Karpas-422 (cell line): Measurements from ENCODE around the gene DCBLD1. TPM values are rescaled to one million over a fixed set of nuclear protein-coding genes. Genes with fewer than 3 reads are reported as not detected.

Experiments
- DNase-seq: peaks from one replicate; pipeline ENCODE4 v3.0.0-alpha.2; 2015
- H2AFZ ChIP-seq: fragments of 200-600 bp; sonication (generic); 2 replicates; pipeline ENCODE4 v1.6.1; 2014; ENCODE audit warnings: antibody characterized with exemption, low read length, mixed read lengths
- H3K27ac ChIP-seq: fragments of 200-600 bp; sonication (generic); 2 replicates; pipeline ENCODE4 v1.5.1; 2014; ENCODE audit warnings: mild to moderate bottlenecking, low read length, moderate library complexity
- H3K27me3 ChIP-seq: fragments of 200-600 bp; sonication (generic); 2 replicates; pipeline ENCODE4 v1.6.1; 2014; ENCODE audit warnings: low read length, mixed read lengths
- H3K36me3 ChIP-seq: fragments of 200-600 bp; sonication (generic); 2 replicates; pipeline ENCODE4 v1.6.1; 2014; ENCODE audit warnings: low read length, mixed read lengths; ENCODE audit not compliant: insufficient read depth
- H3K4me1 ChIP-seq: fragments of 200-600 bp; sonication (generic); 2 replicates; pipeline ENCODE4 v1.6.1; 2014; ENCODE audit warnings: mild to moderate bottlenecking, low read length, mixed read lengths
- H3K4me2 ChIP-seq: fragments of 200-600 bp; sonication (generic); 2 replicates; pipeline ENCODE4 v1.6.1; 2014; ENCODE audit warnings: low read length, low read depth, mild to moderate bottlenecking; ENCODE audit not compliant: poor library complexity, severe bottlenecking
- H3K4me3 ChIP-seq: fragments of 200-600 bp; sonication (generic); 2 replicates; pipeline ENCODE4 v1.5.1; 2014; ENCODE audit warnings: mild to moderate bottlenecking, antibody characterized with exemption, low read length, mixed read lengths
- H3K79me2 ChIP-seq: fragments of 200-600 bp; sonication (generic); 2 replicates; pipeline ENCODE4 v1.6.1; 2014; ENCODE audit warnings: mild to moderate bottlenecking, low read length, mixed read lengths
- H3K9ac ChIP-seq: fragments of 200-600 bp; sonication (generic); 2 replicates; pipeline ENCODE4 v1.6.0; 2014; ENCODE audit warnings: low read length
- H3K9me2 ChIP-seq: fragments of 200-600 bp; sonication (generic), shearing (Covaris generic); replicated peaks from 2 replicates; pipeline ENCODE4 v1.6.0; 2014; ENCODE audit warnings: mild to moderate bottlenecking, low read length, moderate library complexity; ENCODE audit not compliant: insufficient read depth
- H3K9me3 ChIP-seq: fragments of 300-700, 200-600 bp; sonication (generic); 2 replicates; pipeline ENCODE4 v1.6.1; 2014; ENCODE audit warnings: low read length, mixed read lengths
- H4K20me1 ChIP-seq: fragments of 200-600 bp; sonication (generic); 2 replicates; pipeline ENCODE4 v1.6.1; 2014; ENCODE audit warnings: mild to moderate bottlenecking, antibody characterized with exemption, low read length, low read depth; ENCODE audit not compliant: insufficient read depth
- total RNA-seq: library from RNA; depleted of rRNA; stranded (reverse); fragments of >200 nt; shearing (Covaris generic); gene quantifications from 2 replicates; pipeline ENCODE4 v1.2.3, GENCODE V29; 2014; ENCODE audit warnings: low replicate concordance

Gene DCBLD1
- total RNA-seq, 1 experiment from 2014 or later, result not detected

DNA sequence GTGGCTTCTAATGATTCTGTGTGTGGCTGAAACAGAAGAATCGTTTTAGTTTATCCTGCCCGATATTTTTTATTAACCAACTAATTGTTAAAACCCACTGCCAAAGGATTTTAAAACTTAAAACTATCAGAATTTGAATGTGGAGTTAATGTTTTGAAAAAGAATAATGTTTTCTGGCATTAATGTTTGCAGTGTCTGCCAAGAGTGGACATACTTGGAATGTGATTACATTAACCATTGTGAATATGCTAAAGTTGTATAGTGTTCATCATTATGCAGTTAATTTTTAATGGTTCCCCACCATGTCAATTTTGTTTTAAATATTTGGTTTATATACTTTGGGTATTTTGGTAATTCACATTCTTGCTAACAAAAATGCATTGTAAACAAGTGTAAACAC is 24.4 kb downstream of the DCBLD1 start:
- H4K20me1 ChIP-seq, result no peaks in the 10 kb centered on the region
- H3K4me2 ChIP-seq, result no peak overlapping the region
- no peak overlapping the region for H3K4me3 ChIP-seq
- H3K36me3 ChIP-seq, result no peaks in the 10 kb centered on the region
- no peaks in the 10 kb centered on the region for H3K4me1 ChIP-seq
- no peak overlapping the region for H2AFZ ChIP-seq
- no peak overlapping the region for H3K9ac ChIP-seq
- DNase-seq, result no peak
- no peaks in the 10 kb centered on the region for H3K27me3 ChIP-seq
- H3K79me2 ChIP-seq, result no peaks in the 10 kb centered on the region
- no peaks in the 10 kb centered on the region for H3K9me3 ChIP-seq
- no peaks in the 10 kb centered on the region for H3K9me2 ChIP-seq
- H3K27ac ChIP-seq, result no peak overlapping the region

DNA sequence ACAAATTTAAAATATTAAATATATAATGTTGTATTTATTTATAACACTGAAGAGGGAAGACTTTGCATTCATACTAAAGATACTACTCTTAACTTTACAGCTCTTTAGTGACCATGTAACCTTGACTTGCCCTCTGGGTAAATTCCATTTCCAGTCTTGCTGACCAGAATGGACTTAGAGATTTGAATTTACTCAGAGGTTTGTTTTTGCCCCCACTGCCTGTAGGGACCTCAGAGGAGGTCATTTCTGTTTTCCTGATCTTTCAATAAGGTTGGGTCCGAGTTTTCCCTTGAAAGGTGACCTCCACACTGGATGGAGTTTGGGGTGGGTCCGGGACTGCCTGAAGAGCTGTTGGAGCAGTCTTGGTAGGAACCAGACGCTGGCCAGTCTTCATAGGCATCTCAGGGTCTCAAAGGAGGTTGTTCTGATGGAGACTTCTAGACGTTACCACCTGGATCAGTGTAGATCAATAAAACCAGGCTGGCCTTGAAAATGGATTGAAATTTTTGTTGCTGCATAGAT is 26.0 kb downstream of the DCBLD1 start:
- H3K27ac ChIP-seq, result no peak overlapping the region
- no peaks in the 10 kb centered on the region for H3K9me2 ChIP-seq
- H4K20me1 ChIP-seq, result no peaks in the 10 kb centered on the region
- H3K27me3 ChIP-seq, result no peaks in the 10 kb centered on the region
- no peak overlapping the region for H3K4me2 ChIP-seq
- no peak overlapping the region for H3K4me3 ChIP-seq
- H3K9me3 ChIP-seq, result no peaks in the 10 kb centered on the region
- DNase-seq, result no peak
- no peaks in the 10 kb centered on the region for H3K4me1 ChIP-seq
- H3K9ac ChIP-seq, result no peak overlapping the region
- H2AFZ ChIP-seq, result no peak overlapping the region
- H3K79me2 ChIP-seq, result no peaks in the 10 kb centered on the region
- H3K36me3 ChIP-seq, result no peaks in the 10 kb centered on the region

DNA sequence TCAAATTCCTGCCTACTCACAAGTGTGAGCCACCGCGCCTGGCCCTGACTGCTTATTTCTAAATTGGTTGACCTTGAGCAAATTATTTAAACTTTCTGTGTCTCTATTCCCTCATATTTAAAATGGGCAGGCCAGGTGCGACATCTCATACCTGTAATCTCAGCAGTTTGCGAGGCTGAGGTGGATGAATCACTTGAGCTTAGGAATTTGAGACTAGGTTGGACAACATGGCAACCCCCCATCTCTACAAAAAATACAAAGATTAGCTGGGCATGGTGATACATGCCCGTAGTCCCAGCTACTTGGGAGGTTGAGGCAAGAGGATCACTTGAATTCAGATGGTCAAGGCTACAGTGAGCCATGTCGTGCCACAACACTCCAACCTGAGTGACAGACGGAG is 26.5 kb downstream of the DCBLD1 start:
- H4K20me1 ChIP-seq, result no peaks in the 10 kb centered on the region
- H3K9me3 ChIP-seq, result no peaks in the 10 kb centered on the region
- no peaks in the 10 kb centered on the region for H3K27me3 ChIP-seq
- H3K9ac ChIP-seq, result no peak overlapping the region
- no peak for DNase-seq
- H3K4me2 ChIP-seq, result no peak overlapping the region
- H3K36me3 ChIP-seq, result no peaks in the 10 kb centered on the region
- no peaks in the 10 kb centered on the region for H3K9me2 ChIP-seq
- no peaks in the 10 kb centered on the region for H3K4me1 ChIP-seq
- no peak overlapping the region for H2AFZ ChIP-seq
- no peaks in the 10 kb centered on the region for H3K79me2 ChIP-seq
- no peak overlapping the region for H3K4me3 ChIP-seq
- H3K27ac ChIP-seq, result no peak overlapping the region

DNA sequence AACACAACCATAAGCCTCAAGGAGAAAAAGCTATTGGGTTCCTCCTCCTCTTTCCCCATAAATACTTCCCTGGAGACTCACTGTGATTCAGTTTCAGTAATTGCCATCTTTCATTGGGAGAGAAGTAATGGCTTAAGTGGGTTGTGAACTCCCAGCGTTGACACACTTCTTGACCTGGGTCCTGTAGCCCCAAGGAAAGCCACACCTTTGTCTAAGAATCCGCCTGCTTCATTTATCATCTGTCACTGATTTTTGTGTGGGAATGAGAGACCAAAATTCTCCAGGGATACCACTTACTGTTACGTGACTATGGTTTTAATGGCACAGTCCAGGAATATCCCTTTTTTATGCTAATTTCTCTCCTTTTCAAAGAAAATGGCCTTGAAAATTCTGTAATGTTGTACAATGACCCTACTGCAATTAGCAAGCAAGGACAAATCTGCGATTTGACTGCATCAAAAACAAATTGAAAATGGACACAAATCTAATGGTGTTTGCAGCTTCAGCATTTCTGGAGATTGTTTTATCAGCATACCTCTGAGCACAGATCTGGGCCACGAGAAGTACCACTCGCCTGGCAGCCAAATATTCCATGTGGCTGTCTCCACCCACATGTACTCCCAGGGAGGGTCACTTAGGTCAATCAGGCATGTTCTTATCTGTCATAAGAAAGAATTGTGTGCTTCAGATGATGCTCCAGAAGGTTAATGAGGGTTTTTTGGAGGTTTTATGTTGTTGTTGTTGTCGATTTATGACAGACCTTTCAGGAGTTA is 29.8 kb downstream of the DCBLD1 start:
- Histone ChIP-seq H3K4me2 (no peak overlapping the region), H3K79me2 (no peaks in the 10 kb centered on the region), H3K27me3 (no peaks in the 10 kb centered on the region), H3K4me3 (no peak overlapping the region), H3K9me2 (no peaks in the 10 kb centered on the region), H3K4me1 (no peaks in the 10 kb centered on the region), H3K27ac (no peak overlapping the region), H3K9me3 (no peaks in the 10 kb centered on the region), H3K36me3 (no peaks in the 10 kb centered on the region), H4K20me1 (no peaks in the 10 kb centered on the region), H3K9ac (no peak overlapping the region), H2AFZ (no peak overlapping the region)
- DNase-seq, result no peak

DNA sequence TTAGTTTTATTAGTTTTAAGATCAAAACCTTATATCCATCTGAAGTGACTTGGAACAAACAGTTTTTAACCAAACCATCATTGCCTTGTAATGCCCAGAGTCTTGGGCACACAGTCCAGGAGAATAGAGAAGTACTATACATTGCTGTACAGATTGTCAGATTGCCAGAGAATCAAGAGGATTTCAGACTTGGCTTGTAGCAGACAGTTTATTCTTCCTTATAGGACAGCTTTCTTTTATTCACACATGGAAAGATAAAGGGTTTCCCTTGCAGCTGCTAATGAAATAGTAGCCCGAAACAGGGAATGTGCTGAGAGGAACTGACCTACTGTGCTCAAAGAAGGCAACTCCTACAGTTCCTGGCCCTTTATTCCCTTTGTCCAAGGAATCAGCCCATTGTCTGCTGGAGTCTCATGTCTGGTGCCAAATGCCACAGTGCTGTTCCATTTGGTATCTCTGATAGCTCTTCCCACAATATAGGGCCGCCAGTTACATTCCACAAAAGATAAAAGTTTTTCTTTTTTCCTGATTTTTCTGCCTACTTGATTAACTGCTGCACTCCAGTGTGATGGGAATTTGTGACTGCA is 30.6 kb downstream of the DCBLD1 start:
- DNase-seq, result no peak
- Histone ChIP-seq H4K20me1 (no peaks in the 10 kb centered on the region), H3K4me2 (no peak overlapping the region), H3K79me2 (no peaks in the 10 kb centered on the region), H3K9ac (no peak overlapping the region), H3K9me3 (no peaks in the 10 kb centered on the region), H2AFZ (no peak overlapping the region), H3K27ac (no peak overlapping the region), H3K27me3 (no peaks in the 10 kb centered on the region), H3K4me3 (no peak overlapping the region), H3K36me3 (no peaks in the 10 kb centered on the region), H3K9me2 (no peaks in the 10 kb centered on the region), H3K4me1 (no peaks in the 10 kb centered on the region)

DNA sequence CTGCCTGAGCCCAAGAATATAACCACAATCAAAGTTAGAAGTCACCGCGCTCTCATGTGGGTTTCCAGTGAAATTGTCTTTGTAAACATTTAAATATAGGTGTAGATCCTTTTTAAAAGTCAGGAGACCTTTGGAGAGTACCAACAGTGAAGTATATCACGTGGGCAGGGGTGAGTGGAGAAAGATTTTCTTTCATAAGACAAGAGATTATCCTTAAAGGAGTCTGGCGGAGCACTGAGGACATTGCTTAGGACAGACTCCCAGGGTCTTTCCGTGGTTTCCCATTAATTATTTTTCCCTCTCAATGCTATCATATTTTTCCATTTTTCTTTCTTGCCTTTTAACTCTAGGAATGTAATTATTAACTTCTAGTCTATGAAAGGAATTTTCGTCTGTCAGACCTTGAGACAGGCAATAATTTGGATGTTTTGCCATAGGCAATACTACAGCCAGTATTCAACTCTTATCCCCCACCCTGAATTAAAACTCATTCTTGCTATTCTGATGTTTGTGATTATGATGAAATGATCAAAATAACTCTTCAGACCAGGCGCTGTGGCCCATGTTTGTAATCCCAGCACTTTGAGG is 31.4 kb downstream of the DCBLD1 start:
- no peak overlapping the region for H3K4me2 ChIP-seq
- no peak overlapping the region for H3K4me3 ChIP-seq
- no peaks in the 10 kb centered on the region for H3K4me1 ChIP-seq
- no peaks in the 10 kb centered on the region for H3K36me3 ChIP-seq
- H4K20me1 ChIP-seq, result no peaks in the 10 kb centered on the region
- no peaks in the 10 kb centered on the region for H3K9me2 ChIP-seq
- no peak overlapping the region for H3K9ac ChIP-seq
- no peak for DNase-seq
- no peaks in the 10 kb centered on the region for H3K27me3 ChIP-seq
- no peak overlapping the region for H3K27ac ChIP-seq
- H3K9me3 ChIP-seq, result no peaks in the 10 kb centered on the region
- no peak overlapping the region for H2AFZ ChIP-seq
- no peaks in the 10 kb centered on the region for H3K79me2 ChIP-seq

DNA sequence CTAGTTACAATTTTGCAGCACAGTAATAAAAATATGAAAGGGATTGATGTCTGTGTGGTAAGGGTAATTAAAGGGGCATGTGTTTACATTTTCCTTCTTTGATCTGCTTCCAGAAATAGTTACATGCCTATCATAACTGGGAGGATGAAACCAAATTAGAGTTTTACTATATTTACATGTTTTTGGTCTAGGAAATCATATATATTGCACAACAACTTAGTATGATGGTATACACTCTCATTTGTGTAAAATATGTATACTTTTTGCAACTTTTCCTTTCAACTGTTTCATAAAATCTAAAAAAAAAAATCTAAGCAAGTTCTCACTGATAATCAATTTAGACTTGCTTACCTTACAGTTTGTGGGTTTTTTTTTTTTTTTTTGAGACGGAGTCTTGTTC is 32.2 kb downstream of the DCBLD1 start:
- Histone ChIP-seq H3K4me1 (no peaks in the 10 kb centered on the region), H3K9me3 (no peaks in the 10 kb centered on the region), H3K4me2 (no peak overlapping the region), H3K79me2 (no peaks in the 10 kb centered on the region), H3K27me3 (no peaks in the 10 kb centered on the region), H3K4me3 (no peak overlapping the region), H2AFZ (no peak overlapping the region), H3K9ac (no peak overlapping the region), H3K9me2 (no peaks in the 10 kb centered on the region), H3K36me3 (no peaks in the 10 kb centered on the region), H3K27ac (no peak overlapping the region), H4K20me1 (no peaks in the 10 kb centered on the region)
- no peak for DNase-seq

DNA sequence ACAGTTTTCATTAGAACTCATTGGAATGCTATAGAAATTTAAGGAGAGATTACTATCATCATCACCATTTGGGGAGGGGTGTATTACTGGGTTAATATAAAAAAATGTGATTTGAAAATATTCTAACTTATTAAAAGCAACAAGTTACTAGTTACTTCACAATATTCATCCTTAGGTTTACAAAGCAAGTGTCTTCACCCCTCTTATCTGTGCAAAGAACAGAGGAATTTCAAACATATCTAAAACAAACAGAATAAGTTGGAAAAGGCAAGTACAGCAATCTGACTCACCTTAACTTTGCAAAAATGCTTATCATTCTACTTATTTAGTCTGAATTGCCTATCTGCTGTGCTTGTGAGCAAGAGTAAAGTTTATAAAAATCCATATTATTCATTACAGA is 32.9 kb downstream of the DCBLD1 start:
- Histone ChIP-seq H3K79me2 (no peaks in the 10 kb centered on the region), H3K9me3 (no peaks in the 10 kb centered on the region), H3K9me2 (no peaks in the 10 kb centered on the region), H3K4me2 (no peak overlapping the region), H3K4me3 (no peak overlapping the region), H3K27ac (no peak overlapping the region), H3K4me1 (no peaks in the 10 kb centered on the region), H3K27me3 (no peaks in the 10 kb centered on the region), H4K20me1 (no peaks in the 10 kb centered on the region), H3K36me3 (no peaks in the 10 kb centered on the region), H2AFZ (no peak overlapping the region), H3K9ac (no peak overlapping the region)
- DNase-seq, result no peak
